A673 (cell line): ENCODE data around the gene KIF12. TPM values are rescaled to one million over a fixed set of nuclear protein-coding genes. Genes with fewer than 3 reads are reported as not detected.

Source experiments
- BruUV-seq: library from RNA; stranded (reverse); fragments of 400-500 nt; replicated peaks from 2 replicates; lab custom pipeline; 2021; lab: Mats Ljungman, UMichigan
- CTCF ChIA-PET: fragments of 300-600 bp; sonication (Branson Sonifier 250); formaldehyde crosslinking; loops from one replicate; lab custom pipeline; 2022; ENCODE audit warnings: antibody characterized with exemption; lab: Charles Lee
- POLR2A ChIA-PET: fragments of 300-600 bp; sonication (Branson Sonifier 250); formaldehyde crosslinking; loops from one replicate; lab custom pipeline; 2022; ENCODE audit warnings: antibody characterized with exemption; ENCODE audit not compliant: low non-redundant PET; lab: Charles Lee
- DNase-seq: peaks from one replicate; pipeline ENCODE4 v3.0.0-alpha.2; 2015; ENCODE audit warnings: low spot score
- H3K27ac ChIP-seq: fragments of 200-600 bp; sonication (generic); 2 replicates; pipeline ENCODE4 v1.5.1; 2016; ENCODE audit warnings: mixed run types, low read depth, mild to moderate bottlenecking, mixed read lengths, antibody characterized with exemption, low read length; ENCODE audit not compliant: poor library complexity, severe bottlenecking
- H3K27me3 ChIP-seq: fragments of 200-600 bp; sonication (generic); replicated peaks from 2 replicates; pipeline ENCODE4 v1.6.1; 2017; ENCODE audit warnings: mixed run types, low read depth, mild to moderate bottlenecking, mixed read lengths, antibody characterized with exemption, low read length; ENCODE audit not compliant: insufficient read depth, poor library complexity
- H3K36me3 ChIP-seq: fragments of 200-600 bp; sonication (generic); 2 replicates; pipeline ENCODE4 v1.6.1; 2016; ENCODE audit warnings: mixed run types, mild to moderate bottlenecking, mixed read lengths, antibody characterized with exemption, low read length; ENCODE audit not compliant: insufficient read depth, poor library complexity, severe bottlenecking
- H3K4me1 ChIP-seq: fragments of 200-600 bp; sonication (generic); 2 replicates; pipeline ENCODE4 v1.6.1; 2017; ENCODE audit warnings: mixed run types, mild to moderate bottlenecking, mixed read lengths, antibody characterized with exemption, low read length; ENCODE audit not compliant: insufficient read depth, poor library complexity, severe bottlenecking
- H3K4me3 ChIP-seq: fragments of 200-600 bp; sonication (generic); 2 replicates; pipeline ENCODE4 v1.5.1; 2016; ENCODE audit warnings: low read depth, mixed run types, mild to moderate bottlenecking, mixed read lengths, low read length; ENCODE audit not compliant: poor library complexity, severe bottlenecking
- H3K9me3 ChIP-seq: fragments of 200-600 bp; sonication (generic); 2 replicates; pipeline ENCODE4 v1.6.1; 2016; ENCODE audit warnings: mixed run types, low read depth, mild to moderate bottlenecking, mixed read lengths, antibody characterized with exemption, low read length; ENCODE audit not compliant: poor library complexity, severe bottlenecking
- EZH2 ChIP-seq: fragments of 200-600 bp; sonication (generic); IDR thresholded peaks from 2 replicates; pipeline ENCODE4 v1.6.1; 2017; ENCODE audit warnings: borderline replicate concordance, low read depth, mild to moderate bottlenecking, mixed read lengths, antibody characterized with exemption, low read length; ENCODE audit not compliant: poor library complexity, severe bottlenecking
- intact Hi-C: fragments of 100-400 bp; cut with micrococcal nuclease; formaldehyde crosslinking; loops from one replicate; pipeline ENCODE4 v1.10.0; 2022; ENCODE audit not compliant: unreplicated experiment
- total RNA-seq: library from RNA; stranded (reverse); gene quantifications from 2 replicates; pipeline ENCODE4 v1.2.3, GENCODE V29; 2021
- TF ChIP-seq, protein P1 (sequence below): fragments of 300-800, 200-600 bp; sonication (generic); conservative IDR thresholded peaks from 2 replicates; pipeline ENCODE4 v1.5.1; 2017; ENCODE audit warnings: low read depth, mild to moderate bottlenecking, antibody characterized with exemption, low read length, moderate library complexity, mixed read lengths

KIF12 gene
- total RNA-seq, 1 experiment from 2014 or later: not detected

DNA sequence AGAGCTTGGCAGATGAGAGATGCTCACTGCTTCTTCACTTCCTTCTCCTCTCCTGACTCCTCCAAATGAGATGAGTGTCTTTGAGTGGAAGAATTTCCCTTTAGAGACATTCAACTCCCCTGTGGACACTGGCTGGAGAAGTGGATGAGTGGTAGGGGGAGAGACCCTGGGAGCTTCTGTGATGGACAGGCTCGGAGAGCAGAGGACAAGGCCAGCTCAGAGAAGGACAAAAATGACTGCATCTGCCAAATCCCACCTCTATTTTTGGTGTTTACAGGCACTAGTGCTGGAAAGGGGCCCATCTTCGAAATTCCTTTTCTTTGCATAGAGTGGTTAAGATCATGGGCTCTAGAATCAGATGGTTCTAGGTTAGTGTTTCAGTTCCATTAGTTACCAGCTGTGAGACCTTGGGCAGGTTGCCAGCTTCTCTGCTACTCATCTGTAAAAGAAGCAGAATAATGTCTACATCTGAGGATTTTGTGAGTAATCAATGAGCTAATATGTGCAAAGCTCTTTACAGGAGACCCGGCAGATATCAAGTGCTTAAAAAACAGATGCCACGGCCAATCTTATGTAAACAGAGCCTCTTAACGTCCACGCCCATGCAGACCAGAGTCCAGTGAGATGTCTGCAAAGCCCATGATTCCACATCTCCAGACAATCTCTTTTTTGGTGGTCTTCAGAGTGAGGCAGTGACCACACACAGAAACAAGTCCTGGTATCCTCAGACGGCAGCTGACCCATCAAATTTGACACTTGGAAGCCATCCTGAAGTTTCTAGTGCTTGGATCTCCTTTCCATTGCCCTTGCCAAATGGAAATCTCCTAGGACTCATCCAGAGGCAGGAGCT is 42.7 kb upstream of the KIF12 start:
- Histone ChIP-seq H3K4me1 (no peaks in the 10 kb centered on the region), H3K27me3 (no peaks in the 10 kb centered on the region), H3K36me3 (no peaks in the 10 kb centered on the region), H3K4me3 (no peak overlapping the region), H3K27ac (no peak overlapping the region), H3K9me3 (no peaks in the 10 kb centered on the region)
- no TSS peak for BruUV-seq
- CTCF ChIA-PET: no interaction called here
- TF ChIP-seq, protein P1, sequence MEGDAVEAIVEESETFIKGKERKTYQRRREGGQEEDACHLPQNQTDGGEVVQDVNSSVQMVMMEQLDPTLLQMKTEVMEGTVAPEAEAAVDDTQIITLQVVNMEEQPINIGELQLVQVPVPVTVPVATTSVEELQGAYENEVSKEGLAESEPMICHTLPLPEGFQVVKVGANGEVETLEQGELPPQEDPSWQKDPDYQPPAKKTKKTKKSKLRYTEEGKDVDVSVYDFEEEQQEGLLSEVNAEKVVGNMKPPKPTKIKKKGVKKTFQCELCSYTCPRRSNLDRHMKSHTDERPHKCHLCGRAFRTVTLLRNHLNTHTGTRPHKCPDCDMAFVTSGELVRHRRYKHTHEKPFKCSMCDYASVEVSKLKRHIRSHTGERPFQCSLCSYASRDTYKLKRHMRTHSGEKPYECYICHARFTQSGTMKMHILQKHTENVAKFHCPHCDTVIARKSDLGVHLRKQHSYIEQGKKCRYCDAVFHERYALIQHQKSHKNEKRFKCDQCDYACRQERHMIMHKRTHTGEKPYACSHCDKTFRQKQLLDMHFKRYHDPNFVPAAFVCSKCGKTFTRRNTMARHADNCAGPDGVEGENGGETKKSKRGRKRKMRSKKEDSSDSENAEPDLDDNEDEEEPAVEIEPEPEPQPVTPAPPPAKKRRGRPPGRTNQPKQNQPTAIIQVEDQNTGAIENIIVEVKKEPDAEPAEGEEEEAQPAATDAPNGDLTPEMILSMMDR: no peak
- TF ChIP-seq EZH2: no peak
- intact Hi-C loops: no loop called here
- peak; percentile 24 for DNase-seq
- POLR2A ChIA-PET: no interaction called here

DNA sequence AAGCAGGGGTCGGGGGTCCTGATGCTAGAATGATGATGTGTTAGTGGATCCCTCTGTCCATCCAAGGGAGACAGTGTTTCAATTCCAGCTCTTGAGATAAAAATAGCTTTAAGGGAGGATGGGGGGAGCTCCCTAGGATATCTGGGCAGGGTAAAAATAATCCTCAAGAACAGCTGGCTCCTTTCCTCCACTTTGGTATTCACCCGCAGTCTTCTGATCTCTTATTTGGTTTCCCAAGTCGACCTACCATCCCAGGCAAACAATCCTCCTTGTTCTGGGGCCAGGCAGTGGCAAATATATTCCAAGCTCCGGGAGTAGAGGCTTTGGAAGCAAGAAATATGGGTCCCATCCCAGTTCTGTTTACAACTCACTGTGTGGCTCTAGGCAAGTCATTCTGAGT is 41.8 kb upstream of the KIF12 start:
- no peak overlapping the region for H3K27ac ChIP-seq
- intact Hi-C loops: no loop called here
- no peak overlapping the region for H3K4me3 ChIP-seq
- H3K27me3 ChIP-seq: no peaks in the 10 kb centered on the region
- BruUV-seq: no TSS peak
- POLR2A ChIA-PET: no interaction called here
- H3K4me1 ChIP-seq: no peaks in the 10 kb centered on the region
- CTCF ChIA-PET: no interaction called here
- DNase-seq: no peak
- TF ChIP-seq EZH2: no peak
- TF ChIP-seq, protein P1: no peak
- no peaks in the 10 kb centered on the region for H3K36me3 ChIP-seq
- H3K9me3 ChIP-seq: no peaks in the 10 kb centered on the region

DNA sequence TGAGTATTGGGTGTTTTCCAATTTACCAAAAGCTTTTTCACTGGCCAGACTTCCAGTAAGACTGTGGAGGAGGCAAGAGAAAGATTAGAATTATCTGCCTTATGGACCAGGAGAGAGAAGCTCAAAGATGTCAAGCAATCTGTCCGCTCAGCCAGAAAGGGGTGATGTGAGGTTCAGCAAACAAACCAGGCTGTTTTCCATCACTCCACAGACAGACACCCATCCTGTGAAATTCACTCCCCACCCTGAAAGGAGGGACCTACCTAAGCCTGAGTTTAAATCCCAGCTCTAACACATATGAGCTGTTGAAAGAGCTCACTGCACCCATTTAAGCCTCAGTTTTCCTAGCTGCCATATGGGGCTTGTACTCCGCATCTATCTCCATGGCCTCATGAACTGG is 41.3 kb upstream of the KIF12 start:
- no peaks in the 10 kb centered on the region for H3K4me1 ChIP-seq
- intact Hi-C loops: no loop called here
- H3K27me3 ChIP-seq: peaks cover 3% of the 10 kb centered on the region
- no peaks in the 10 kb centered on the region for H3K9me3 ChIP-seq
- H3K27ac ChIP-seq: no peak overlapping the region
- TF ChIP-seq, protein P1: no peak
- TF ChIP-seq EZH2: no peak
- ChIA-PET POLR2A (no interaction called here), CTCF (no interaction called here)
- no peak for DNase-seq
- no peaks in the 10 kb centered on the region for H3K36me3 ChIP-seq
- no TSS peak for BruUV-seq
- H3K4me3 ChIP-seq: no peak overlapping the region
